Measurements from ENCODE around the gene CYP39A1.

CYP39A1 gene, protein sequence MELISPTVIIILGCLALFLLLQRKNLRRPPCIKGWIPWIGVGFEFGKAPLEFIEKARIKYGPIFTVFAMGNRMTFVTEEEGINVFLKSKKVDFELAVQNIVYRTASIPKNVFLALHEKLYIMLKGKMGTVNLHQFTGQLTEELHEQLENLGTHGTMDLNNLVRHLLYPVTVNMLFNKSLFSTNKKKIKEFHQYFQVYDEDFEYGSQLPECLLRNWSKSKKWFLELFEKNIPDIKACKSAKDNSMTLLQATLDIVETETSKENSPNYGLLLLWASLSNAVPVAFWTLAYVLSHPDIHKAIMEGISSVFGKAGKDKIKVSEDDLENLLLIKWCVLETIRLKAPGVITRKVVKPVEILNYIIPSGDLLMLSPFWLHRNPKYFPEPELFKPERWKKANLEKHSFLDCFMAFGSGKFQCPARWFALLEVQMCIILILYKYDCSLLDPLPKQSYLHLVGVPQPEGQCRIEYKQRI

DNA sequence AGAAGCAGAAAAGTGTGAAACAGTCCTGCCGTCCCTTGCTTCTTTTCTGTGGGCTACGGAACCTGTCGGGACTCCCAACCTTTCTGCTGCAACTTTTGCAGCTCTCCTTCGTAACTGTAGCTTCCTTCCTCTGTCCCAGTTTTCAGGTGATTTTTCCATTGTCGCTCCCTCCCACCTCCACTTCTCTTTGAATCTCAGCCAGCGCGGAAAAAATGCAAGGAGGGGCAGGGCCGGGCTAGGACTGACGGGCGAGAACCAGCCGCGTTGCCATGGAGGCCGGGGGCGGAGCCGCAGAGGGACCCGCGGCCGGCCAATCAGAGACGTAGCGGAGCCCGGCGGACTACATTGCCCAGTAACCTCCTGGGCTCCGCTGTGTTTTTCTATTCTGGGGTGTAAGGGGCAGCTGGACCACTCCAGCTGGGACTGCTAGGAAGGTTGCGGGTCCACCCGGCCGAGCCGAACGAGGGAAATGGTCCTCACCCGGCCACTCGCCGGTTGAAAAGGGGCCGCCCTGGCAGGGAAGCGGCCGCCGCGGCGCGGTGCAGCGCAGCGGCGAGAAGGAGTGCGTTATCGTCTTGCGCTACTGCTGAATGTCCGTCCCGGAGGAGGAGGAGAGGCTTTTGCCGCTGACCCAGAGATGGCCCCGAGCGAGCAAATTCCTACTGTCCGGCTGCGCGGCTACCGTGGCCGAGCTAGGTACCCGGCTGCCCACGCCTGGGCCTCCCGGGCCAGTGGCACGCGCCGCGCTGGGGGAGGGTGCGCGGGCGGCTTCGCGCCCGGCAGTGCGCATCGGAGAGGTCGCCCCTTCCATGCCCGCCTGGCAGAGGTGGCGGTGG, at the start of gene CYP39A1, which contains the start of gene SLC25A27:
CYP39A1 (minus strand) TSS at position 216 of the 836 bp plus-strand sequence. CDS start 236 bp downstream, outside the sequence.
SLC25A27 (plus strand) TSS at position 373 of the 836 bp plus-strand sequence; CDS start at position 591, 218 bp downstream.
- DNase-seq, result peak; percentile 92

DNA sequence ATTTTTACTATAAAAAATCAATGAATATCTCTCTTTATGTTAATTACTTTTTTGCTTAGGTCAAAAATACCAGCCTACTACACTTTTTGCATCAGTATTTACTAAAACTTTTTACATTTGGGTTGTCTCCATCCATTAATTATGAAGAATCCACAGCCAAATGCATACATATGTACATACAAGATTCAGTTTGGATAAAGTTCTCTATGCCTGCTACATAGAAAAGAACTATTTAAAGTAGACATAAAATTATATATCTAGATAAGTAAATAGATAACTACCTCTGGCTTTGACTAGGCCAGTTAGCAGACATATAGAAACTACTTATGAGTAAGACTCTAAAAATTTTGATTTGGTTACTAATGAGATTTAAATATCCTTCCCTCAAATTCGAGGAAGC, 47.4 kb upstream of the CYP39A1 start:
- DNase-seq, result no peak

DNA sequence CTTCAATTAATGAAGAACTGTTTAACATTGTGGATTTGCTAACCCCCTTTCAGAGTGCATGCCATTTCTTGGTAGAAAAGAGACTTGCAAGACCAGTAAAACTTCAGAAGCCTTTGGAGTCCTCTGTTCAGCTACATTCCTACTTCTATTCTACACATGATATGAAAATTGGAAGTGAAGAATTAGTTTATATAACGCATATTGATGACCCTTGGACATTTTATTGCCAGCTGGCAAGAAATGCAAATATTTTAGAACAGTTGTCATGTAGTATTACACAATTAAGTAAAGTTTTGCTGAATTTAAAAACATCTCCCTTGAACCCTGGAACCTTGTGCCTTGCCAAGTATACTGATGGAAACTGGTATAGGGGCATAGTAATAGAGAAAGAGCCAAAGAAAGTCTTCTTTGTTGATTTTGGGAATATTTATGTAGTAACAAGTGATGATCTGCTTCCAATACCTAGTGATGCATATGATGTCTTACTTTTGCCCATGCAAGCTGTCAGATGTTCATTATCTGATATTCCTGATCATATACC, 38.4 kb upstream of the CYP39A1 start:
- no peak for DNase-seq

DNA sequence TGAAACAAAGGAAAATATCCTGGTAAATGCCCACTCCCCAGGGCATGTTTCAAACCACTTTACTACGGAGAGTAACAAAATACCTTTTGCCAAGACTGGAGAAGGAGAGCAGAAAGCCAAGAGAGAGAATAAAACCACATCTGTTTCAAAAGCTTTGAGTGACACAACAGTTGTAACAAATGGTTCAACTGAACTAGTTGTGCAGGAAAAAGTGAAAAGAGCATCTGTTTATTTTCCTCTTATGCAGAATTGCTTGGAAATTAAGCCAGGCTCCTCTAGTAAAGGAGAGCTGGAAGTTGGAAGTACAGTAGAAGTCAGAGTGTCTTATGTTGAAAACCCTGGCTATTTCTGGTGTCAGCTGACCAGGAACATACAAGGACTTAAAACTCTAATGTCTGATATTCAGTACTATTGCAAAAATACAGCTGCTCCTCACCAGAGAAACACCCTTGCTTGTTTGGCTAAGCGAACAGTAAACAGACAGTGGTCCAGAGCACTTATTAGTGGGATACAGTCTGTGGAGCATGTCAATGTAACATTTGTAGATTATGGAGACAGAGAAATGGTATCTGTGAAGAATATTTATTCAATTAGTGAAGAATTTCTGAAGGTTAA, 37.6 kb upstream of the CYP39A1 start:
- no peak for DNase-seq

DNA sequence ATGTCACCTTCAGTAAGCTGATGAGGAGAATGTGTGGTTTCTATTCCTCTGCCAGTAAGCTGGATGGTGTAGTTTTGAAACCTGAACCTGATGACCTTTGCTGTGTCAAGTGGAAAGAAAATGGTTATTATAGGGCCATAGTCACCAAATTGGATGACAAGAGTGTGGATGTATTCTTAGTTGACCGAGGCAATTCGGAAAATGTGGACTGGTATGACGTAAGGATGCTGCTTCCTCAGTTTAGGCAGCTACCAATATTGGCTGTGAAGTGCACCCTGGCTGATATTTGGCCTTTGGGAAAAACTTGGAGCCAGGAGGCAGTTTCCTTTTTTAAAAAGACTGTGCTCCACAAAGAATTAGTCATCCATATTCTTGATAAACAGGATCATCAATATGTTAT, 37.0 kb upstream of the CYP39A1 start:
- DNase-seq, result no peak

DNA sequence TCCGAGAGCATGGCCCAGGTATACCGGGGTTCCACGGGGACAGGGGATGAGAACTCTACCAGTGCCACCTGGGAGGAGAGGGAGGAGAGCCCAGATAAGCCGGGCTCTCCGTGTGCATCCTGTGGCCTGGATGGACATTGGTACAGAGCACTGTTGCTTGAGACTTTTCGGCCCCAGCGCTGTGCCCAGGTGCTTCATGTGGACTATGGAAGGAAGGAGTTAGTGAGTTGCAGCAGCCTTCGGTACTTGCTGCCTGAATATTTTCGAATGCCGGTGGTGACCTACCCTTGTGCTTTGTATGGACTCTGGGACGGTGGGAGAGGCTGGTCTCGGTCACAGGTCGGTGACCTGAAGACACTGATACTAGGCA, 36.3 kb upstream of the CYP39A1 start:
- DNase-seq, result no peak

DNA sequence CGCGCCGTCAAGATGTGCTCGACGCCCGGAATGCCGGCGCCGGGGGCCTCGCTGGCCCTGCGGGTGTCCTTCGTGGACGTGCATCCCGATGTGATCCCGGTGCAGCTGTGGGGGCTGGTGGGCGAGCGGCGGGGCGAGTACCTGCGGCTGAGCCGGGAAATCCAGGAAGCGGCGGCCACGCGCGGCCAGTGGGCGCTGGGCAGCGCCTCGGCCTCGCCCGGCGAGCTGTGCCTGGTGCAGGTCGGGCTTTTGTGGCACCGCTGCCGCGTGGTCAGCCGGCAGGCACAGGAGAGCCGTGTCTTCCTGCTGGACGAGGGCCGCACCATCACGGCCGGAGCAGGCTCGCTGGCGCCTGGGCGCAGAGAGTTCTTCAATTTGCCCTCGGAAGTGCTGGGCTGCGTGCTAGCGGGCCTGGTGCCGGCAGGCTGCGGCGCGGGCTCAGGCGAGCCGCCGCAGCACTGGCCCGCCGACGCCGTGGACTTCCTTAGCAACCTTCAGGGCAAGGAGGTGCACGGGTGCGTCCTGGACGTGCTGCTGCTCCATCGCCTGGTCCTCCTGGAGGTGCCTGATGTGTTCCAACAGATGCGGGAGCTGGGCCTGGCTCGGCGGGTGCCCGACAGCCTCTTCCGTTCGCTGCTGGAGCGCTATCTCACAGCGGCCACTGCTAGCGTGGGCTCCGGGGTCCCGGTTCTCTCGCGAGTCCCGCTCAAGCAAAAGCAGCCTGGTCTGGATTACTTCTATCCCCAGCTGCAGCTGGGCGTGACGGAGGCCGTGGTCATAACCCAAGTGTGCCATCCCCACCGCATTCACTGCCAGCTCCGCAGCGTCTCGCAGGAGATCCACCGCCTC, 35.7 kb upstream of the CYP39A1 start:
- no peak for DNase-seq

DNA sequence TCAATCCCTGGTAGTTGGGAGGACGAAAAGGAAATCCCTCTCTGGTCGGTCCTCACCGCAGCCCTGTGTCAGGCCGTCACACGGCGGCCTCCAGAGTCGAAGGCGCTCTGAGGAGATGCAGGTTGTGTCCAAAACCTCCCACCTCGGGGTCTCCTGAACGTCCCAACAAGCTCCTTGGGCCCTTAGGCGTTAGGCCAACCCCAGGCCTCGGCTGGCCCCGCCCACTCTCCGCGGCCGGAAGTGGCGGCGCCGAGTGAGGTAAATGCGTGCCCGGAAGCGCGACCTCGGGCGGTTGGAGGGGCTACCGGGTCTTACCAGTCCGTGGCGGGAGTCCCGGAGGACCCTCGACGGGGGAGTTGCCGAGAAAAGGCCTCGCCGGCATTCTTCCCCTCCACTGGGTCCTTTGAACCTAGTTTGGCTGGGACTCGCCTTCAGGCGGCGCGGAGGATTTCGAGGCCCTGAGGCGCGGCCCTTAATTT, 35.0 kb upstream of the CYP39A1 start, which contains the start of gene TDRD6:
TDRD6 (plus strand) TSS at position 267 of the 479 bp plus-strand sequence. CDS start 244 bp downstream, outside the sequence.
- no peak for DNase-seq

DNA sequence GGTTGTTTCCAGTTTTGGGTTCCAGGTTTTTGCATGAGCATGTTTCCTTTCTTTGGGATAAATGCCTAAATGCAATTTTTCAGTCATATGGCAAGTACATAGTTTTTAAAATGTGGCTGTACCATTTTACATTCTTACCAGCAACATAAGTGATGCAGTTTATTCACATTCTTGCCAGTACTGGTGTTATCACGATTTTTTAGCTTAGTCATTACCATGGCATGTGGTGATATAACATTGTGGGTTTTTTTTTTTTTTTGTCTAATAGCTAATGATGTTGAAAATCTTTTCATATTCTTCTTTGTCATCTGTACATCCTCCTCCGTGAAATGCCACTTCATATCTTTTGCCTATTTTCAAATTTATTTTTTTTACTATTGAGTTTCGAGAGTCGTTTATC, 32.2 kb upstream of the CYP39A1 start:
- no peak for DNase-seq

DNA sequence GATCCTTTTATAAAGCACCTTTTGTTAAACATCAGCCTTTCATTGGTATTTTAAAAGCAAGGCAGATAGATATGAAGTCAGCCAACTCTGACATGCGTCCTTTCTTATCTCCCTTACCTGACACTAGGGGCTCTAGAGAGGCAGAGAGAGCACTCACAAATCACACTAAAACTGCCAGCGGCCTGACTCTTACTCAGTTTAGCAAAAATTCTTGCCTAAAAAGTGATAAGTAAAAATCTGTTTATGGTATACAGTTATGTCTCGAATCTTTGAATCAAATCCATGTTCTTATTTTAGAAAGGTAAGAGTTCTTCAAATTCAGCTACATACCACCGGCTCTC, 24.7 kb upstream of the CYP39A1 start:
- no peak for DNase-seq

DNA sequence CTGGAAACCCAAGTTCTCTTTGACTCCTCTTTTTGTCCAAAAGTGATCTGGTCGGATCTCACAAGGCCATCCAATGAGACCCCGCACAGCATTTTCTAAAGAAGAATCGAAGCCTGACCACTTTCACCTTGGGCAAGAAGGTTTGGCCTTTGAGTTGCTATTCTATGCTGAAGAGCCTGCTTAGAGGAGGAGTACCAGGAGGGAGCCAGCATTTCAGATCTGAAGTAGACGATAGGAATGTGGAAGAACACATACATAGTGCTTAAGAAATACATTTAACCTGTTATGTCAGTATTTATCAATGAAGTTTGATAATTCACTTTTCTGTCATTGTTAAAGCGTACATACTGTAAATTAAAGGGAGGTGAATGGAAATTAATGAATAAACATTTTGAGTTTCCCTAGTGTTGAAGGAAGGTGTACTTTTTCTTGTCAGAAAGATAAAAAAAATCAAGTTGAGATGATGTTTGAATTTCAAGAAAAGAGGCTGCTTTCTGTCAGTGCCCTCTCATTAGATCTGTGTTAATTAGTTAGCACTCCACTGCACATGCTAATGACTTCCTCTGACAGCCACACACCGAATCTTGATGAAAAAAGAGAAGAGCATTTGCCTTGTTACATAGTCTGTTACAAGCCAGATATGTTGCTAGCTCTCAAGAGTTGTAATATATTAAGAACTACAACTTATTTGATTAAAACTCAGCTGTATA, 24.1 kb upstream of the CYP39A1 start:
- DNase-seq, result no peak

DNA sequence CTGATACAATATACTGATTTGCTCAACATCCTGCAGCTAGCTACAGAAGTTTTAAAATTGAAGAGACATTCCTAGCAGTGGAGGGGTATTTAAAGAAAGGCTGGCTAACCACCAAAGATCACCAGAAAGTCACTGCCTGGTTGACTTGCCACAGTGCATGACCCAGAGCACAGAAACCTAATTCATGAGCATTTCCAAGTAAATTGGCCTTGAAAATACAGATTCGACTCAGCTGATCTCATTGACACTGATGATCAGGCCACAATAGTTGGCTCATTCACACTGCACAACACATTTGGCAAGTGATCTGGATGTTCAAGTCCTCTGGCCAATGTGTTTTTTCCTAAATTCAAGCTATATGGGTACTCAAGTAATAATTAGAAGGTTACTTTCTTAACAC, 21.8 kb upstream of the CYP39A1 start:
- DNase-seq, result no peak

DNA sequence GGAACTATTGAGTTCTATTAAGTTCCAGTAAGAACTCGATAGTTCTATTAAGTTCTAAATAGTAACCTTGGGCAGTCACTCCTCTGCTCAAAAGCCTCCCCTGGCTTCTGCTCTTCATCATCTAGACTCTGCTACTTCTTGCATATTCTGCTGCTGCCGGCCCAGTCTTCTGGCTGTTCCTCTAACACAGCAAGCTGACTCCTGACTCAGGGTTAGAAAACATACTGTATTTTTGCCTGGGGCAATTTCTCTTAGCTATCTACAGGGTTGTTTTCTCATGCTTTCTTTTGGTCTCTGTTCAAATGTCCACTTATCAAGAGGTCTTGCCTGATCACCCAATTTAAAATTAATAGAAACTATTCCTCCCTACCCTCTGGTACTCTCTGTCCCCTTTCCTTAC, 14.8 kb upstream of the CYP39A1 start:
- no peak for DNase-seq

DNA sequence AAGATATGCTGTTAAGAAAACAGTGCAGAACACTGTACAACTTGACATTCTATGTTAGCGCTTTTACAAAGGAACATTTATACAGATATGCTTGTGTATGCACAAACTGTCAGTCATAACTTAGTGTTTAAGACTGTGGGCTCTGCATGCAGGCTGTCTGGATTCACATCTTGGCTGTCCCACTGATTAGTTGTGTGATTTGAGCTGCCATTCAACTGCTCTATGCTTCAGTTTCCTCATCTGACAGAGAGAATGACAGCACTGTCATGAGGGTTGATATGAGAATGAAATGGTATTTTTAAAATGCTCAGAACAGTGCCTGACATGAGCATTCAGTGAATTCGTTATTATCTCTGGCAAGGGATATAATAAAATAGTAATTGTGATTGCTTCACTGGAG, 8.9 kb upstream of the CYP39A1 start:
- DNase-seq, result no peak

DNA sequence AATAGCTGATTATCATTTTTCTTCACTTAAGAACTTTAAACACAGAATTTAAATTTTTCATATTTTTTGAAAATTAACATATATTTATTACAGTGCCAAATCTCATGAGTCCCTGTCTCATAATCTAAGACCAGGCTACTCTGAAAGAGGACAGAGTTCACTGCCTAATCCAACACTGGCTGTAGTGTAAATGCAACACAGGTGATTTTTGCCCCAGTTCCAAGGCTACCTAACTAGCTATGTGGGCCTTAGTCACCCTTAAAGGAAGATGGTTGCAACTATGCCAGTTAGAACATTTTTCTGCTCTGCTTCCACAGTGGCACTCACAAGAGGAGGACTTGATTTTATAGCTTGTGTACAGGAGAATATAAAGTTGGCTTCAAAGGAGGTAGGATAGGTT, 5.0 kb upstream of the CYP39A1 start:
- DNase-seq, result no peak

DNA sequence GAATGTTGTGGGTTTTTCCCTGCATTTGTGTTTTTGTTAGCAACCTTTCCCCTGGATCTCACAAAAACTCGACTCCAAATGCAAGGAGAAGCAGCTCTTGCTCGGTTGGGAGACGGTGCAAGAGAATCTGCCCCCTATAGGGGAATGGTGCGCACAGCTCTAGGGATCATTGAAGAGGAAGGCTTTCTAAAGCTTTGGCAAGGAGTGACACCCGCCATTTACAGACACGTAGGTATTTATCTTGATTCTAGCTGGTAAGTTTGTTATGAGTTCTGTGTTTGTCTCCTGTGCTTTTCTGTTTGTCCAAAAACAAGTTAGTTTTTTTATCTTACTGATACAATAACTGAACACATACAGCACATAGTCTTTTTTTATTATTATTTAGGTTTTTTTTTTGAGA, 3.2 kb upstream of the CYP39A1 start:
- DNase-seq, result no peak

DNA sequence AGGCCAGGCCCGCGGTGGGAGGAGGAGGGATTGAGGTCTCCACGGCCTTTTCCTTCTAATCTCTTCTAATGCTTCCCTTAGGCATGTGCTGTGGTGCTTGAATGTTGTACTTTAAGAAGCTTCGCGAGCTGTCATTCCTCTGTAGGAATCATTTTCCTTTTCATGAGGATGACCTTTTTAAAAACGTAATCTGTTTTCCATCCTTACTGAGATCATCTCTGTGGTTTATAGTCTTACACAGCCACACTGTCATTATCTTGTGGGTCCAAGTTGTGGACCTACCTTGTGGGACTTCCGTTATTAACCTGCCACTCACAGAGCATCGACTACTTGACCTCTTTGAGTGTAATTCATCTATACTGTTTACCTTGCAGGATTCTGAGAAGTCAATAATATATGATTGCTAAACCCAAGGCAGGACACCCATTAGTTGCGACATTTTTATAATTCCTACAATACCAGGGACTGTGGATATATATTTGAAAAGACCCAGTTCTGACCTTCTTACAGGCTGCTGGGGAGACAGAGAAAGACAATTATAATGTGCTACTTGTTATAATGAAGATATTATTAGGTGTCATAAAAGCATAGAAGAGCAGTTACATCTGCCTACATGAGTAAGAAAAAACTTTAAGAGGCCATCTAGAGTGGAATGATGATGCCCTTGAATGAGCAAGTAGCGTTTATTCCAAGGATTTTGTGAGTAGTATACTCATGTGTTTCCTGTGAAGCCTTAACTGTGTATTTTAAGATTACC, 999 bp upstream of the CYP39A1 start:
- DNase-seq, result no peak

DNA sequence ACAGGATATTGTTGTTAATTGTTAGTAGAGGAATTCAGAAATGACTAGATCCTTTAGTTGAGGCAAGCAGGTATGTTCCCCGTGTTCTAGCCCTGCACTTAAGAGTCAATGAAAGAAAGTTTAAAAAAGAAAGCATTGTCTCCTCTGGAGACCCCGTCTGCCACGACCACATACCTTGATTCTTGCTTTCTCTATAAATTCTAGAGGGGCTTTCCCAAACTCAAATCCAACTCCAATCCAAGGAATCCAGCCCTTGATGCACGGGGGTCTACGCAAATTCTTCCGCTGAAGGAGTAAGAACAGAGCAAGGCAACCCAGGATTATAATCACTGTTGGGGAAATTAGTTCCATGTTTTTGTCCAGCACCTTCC, 401 bp downstream of the CYP39A1 start:
- no peak for DNase-seq

DNA sequence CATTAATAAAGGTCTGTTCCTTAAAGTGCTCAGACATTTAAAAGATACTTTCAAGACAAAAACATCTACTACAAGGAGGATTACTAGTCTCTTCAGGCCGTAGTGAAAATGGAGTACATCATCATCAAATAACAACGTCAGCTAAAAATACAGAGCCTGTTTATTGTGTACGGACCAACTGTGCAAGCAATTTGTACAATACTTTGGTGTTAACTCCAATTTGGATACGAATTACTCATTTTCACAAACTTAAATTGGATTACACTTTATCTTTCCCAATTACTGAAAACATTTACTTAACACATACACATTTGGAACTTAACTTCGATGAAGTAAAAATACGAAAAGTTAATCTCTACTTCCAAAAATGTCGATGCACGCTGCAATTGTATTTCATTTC, 802 bp downstream of the CYP39A1 start:
- no peak for DNase-seq

DNA sequence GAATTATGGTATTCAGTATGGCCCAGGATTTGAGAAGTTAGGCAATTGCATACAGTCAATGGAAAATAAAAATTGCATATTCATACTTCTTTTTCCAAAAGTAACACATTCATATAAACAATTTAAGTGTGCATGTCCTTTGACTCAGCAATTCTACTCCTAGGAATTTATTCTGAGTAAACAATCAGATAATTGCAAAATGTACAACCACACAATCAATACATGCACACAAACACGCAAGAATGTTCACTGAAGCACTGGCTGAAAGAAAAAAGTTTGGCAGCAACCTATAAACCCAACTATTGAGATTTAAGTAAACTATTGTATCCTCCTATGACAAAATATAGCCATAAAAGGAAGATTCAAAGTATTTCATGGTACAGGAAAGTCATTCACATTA, 1.6 kb downstream of the CYP39A1 start:
- no peak for DNase-seq

All from left hindlimb (tissue), 1 donor.